ENCODE measurements around the gene STAM2.
A peak's percentile ranks its signal among the peaks of the same experiment; 100 is the strongest.
"Not testable (repeated sequence)": the region's sequence is repeated elsewhere in the genome, so short reads cannot be mapped to it uniquely, and the experiment has no call there.

The STAM2 gene

DNA sequence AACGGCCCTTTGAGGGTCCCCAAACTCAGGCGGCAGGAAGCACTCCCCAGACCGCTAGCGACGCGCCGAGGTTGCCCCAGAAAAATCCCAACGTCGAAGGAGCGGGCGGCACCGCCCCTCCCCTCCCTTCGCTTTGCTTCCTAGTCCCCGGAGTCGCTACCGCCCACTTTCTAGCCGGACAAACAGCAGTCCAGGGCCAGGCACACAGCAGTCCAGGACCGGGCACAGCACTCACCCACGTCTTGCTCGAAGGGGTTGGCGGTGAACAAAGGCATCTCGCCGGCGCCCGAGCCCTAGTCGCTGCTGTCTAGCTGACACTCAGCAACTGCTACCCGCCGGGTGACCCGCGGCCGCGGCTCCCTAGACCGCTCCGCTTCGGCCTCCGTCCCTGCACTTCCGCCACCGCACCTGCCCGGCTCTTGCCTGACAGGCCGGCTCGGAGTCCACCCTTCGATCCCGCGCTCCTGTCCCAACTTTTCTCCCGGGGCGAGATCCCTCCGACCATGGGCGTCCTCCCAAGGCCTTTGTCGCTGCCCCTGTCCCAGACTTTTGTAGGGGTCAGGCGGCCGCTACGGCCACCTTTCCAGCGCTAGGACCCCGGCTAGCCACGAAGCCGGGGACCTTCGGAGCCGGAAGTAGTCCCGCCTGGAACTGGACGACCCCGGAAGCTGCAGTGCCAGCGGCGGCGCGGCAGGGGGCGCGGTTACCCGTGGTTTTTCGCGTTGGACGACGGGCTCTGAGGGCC lies at the start of gene STAM2:
Gene STAM2, minus strand, starts transcription at position 396 of the 745 bp plus-strand sequence. Its CDS starts 121 bp downstream, at position 275.
- DNase-seq: peak; percentile 88 to 92

DNA sequence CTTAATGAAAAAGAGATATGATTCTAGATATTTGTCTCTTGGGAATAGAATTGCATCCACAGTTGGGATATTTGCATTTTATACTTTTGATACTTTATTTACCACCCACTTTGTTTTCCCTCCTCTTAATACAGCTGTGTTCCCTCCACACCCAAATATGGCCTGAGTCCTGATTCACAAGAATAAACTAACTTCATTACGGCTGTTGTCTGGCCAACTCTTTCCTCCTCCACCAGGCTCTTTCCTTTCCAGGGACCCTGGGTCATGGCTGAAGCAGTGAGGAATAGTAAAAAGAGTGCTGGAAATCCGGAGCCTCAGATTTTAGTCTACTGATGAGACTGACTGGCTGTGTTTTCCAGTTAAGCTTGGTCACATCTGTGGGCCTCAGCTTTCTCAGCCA lies 48.4 kb upstream of the STAM2 start:
- DNase-seq: no peak

DNA sequence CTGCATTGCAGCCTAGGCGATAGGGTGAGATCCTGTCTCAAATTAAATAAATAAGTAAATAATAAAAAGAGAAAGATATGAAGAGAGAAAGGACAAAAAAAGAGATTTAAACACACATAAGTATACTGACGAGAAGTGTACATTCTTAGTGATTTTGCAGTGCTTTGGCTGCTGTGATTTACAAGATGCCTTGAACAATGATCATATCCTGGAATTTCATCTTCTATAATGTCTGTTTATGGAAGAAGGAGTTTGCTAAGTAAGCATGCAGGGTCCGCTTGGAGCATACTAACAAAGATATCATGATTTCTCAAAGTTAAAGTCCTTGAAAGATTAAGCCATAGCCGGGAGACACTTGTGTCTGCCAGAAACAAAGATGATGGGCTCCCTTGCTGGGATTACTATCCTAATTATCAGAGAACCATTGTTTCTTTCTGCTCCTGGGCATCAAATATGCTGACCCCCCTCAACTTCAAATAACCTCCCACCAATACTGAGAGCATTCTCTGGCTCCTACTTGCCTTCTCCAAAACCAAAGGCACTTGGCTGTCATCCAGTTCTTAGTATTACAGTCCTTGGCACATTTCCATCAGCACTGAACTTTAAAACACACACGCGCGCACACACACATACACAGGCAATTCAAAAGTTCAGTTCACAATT lies 47.5 kb upstream of the STAM2 start:
- no peak for DNase-seq

DNA sequence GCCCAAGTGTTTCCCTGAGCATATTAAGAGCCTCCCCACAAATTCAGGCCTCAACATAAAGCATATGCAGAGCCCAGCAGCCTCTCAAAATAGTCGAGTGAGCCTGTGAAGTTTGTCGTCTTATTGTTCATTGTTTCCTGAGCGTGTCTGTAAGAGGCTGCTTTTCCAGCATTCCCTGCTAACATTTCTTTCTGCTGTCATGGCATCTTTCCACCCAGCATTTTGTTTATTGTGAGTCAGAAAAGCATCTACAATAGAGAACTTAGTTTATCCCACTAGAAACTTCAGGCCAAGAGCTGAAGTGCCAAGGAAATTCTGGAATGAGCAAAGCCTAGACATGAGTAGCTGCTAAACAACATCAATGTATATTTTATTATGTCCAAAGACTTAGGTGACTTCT lies 46.3 kb upstream of the STAM2 start:
- no peak for DNase-seq

DNA sequence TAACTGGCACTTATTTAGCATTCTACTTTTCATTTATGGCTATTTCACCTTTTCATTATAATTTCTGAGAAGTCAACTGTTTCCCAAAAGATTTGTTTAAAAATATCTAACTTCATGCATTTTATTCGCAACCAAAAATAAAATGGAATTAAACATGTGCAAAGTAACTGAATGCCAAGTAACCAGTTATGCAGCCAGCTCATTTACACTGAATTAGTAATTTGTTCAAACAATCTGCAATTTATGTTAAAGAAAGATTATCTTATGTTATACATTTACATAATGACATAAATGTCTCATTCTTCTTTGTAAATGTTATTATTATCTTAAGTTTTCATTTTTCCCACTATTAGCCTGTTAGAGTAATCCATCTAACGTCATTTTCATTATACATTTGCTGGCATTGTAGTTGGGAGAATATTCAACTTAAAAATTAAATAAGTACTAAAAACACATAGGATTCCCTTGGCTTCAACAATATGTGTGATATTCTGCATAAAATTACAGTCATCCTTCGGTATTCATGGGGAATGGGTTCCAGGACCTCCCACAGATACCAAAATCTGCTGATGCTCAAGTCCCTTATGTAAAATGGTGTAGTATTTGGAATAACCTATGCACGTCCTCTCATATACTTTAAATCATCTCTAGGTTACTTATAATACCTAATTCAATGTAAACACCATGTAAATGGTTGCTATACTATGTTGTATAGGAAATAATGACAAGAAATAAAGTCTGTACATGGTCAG lies 43.7 kb upstream of the STAM2 start:
- DNase-seq: no peak

DNA sequence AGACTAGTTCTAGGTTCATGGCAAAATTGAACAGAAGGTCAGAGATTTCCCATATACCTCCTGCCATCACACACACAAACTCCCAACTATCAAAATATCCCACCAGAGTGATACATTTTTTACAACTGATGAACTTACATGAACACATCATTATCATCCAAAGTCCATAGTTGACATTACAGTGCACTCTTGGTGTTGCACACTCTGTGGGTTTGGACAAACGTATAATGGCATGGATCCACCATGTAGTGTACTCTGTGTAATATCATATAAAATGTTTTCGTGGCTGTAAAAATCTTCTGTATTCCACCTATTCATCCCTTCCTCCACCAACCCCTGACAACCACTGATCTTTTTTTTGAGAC lies 25.9 kb upstream of the STAM2 start:
- DNase-seq: no peak

DNA sequence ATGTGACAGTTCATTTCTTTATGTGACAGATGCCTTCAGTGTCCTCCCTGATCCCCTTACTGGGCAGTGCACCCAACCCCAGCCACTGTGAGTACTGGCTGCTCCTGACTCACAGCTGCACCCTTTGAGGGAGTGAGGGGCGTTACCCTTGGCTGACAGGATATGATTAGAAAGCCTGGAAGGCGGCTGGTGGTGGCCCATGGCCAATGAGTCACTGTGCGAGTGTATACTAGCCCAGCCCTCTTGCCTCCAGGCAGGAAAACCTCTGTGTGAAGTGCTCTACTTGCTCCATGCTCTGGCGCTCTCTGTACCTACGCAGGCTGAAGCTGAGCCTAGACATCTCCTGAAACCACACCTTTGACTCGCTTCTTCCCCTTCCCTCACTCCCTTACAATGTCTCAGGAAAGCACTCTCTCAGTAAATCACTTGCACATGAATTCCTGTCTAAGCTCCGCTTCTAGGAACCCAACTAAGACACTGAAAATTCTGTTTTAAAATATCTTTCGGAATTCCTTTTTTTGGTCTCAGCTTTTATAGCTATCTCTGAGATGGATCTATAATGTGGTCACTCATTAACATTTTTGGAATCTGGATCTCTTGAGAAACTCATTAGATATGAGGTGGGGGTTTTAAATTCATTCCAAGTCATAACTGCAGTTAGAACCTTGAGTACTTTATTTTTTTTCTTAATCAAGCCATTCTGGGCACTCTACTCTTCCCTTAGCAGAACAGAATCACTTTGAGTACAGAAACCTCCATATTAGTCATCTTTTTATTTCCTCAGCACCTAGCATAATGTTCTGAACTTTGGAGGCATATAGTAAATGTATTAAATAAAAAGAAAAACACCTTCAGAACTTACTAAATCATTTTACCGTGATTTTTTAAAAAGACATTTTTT lies 25.3 kb upstream of the STAM2 start:
- no peak for DNase-seq

DNA sequence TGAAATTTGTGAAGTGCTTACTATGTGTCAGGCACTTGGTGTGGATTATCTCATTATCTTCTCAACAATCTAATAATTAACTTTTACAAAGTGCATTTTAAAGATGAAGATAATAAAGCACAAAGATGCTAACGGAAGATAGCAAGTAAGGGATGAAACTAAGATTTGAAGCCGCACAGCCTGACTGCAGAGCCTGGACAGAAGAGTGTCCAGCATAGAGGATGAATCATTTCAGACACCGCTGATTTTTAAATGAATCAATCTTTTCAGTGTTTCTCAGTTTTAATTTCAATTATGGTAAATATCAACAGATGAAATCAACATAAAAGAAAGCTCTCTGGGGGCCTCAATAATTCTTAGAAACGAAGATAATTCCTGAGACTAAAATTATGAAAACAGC lies 24.5 kb upstream of the STAM2 start:
- DNase-seq: no peak

DNA sequence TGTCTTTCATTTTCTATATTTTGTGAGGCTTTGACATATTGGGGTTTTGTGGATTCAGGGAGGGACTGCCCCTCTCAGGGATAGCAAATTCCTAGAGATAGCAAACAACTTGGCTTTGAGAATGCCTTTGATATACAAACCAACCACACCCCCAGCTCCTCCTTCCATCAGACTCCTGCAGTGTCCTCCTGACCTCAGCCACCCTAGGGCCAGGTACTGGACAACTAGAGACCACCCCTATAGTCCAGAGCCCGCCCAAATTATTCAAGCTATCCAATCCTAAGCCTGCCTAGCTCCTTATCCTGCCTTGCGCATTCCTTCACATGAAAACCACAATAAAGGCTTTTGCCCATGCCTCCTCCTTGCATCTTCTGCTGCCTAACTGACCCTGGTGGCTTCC lies 22.9 kb upstream of the STAM2 start:
- DNase-seq: no peak

DNA sequence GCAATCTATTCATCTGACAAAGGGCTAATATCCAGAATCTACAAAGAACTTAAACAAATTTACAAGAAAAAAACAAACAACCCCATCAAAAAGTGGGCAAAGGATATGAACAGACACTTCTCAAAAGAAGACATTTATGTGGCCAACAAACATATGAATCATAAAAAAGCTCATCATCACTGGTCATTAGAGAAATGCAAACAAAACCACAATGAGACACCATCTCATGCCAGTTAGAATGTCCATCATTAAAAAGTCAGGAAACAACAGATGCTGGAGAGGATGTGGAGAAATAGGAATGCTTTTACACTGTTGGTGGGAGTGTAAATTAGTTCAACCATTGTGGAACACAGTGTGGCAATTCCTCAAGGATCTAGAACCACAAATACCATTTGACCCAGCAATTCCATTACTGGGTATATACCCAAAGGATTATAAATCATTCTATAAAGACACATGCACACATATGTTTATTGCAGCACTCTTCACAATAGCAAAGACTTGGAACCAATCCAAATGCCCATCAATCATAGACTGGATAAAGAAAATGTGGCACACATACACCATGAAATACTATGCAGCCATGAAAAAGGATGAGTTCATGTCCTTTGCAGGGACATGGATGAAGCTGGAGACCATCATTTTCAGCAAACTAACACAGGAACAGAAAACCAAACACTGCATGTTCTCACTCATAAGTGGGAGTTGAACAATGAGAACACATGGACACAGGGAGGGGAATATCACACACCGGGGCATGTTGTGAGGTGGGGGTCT lies 22.1 kb upstream of the STAM2 start:
- DNase-seq: not testable (repeated sequence)

DNA sequence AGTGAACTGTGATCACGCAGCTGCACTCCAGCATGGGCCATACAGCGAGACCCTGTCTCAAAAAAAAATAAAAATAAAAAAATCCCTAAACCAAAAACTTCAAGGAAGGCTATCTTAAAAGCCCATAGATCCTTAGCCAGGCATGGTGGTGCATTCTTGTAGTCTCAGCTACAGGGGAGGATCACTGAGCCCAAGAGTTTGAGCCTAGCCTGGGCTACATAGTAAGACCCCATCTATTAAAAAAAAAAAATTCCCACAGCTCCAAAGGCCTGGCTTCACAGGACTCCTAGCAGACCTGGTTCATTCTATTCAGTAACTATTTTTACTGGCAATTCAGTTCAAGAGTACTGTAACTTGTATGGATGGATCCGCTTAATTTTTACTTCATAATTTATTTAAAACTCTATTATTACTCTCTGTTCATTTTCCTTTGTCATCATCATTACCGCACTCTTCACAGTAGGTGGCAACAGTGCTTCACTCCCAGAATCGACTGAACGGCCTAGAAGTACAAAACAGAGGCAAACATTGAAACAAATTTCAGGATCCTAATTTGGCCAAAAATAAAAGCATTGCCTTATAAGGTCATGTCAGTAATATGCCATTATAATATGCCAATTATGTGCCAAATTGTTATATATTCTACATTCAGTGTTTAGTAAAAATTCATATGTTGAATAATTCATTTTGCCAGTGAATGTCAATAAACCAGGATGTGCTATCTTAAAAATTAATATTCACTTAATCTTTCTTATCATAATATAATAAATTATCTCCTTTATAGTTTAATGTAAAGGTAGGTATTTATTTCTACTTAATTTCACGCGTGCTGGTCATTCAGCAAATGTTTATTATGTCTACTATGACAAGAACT lies 14.3 kb upstream of the STAM2 start:
- DNase-seq: no peak

DNA sequence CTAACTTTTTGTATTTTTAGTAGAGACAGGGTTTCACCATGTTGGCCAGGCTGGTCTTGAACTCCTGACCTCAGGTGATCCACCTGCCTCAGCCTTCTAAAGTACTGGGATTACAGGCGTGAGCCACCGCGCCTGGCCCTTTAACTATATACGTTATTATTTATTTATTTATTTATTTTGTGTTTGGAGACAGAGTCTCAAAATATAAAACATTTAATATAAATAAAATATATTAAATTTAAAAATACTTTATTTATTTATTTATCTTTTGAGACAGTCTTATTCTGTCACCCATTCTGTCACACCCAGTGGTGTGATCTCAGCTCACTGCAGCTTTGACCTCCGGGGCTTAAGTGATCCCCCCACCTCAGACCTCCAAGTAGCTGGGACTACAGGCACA lies 11.2 kb upstream of the STAM2 start:
- not testable (repeated sequence) for DNase-seq

DNA sequence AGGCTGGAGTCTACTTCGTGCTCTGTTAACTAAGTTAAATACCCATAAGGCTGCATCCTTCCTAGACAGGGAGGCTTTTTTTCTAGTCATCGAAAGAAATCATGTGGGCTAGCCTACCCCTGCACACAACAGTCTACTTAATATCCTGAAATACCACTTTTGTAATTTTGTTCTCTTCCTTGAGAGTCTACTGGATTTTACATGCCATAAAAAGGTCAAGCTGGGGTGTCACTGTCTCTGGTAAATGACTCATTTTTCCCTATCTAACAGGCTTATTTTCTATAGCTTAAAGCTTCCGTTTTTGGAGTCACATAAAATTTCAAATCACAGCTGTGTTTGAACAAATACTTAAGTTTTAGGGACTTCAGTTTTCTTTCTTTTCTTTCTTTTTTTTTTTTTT lies 10.7 kb upstream of the STAM2 start:
- no peak for DNase-seq

DNA sequence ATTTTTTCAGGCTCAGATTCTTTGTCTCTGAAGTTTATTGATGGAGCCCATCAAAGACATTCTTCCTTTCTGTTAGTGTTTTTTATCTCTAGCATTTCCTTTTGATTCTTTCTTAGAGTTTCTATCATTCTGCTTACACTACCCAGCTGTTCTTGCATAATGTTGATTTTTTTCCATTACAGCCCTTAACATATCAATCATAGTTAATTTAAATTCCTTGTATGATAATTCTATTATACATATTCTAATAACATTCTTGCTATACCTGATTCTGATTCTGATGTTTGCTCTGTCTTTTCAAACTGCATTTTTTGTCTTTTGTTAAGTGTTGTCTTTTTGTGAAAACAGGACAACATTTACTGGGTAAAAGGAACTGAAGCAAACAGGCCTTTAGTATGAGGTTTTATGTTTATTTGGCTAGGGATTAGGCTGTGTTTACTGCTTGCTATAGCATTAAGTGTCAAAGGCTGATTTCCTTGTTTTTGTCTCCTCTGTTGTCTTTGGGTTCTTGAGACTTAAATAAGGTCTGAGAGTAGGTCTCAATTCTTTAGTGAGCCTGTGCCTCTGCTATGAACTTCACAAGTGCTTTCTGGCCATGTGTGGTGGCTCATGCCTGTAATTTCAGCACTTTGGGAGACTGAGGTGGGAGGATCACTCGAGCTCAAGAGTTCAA lies 8.0 kb upstream of the STAM2 start:
- no peak for DNase-seq

DNA sequence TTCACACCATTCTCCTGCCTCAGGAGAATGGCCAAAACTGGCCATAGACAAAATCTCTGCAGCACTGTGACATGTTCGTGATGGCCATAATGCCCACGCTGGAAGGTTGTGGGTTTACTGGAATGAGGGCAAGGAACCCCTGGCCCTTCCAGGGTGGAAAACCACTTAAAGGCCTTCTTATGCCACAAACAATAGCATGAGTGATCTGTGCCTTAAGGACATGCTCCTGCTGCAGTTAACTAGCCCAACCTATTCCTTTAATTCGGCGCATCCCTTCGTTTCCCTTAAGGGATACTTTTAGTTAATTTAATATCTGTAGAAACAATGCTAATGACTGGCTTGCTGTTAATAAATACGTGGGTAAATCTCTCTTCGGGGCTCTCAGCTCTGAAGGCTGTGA lies 2.1 kb upstream of the STAM2 start:
- DNase-seq: not testable (repeated sequence)

DNA sequence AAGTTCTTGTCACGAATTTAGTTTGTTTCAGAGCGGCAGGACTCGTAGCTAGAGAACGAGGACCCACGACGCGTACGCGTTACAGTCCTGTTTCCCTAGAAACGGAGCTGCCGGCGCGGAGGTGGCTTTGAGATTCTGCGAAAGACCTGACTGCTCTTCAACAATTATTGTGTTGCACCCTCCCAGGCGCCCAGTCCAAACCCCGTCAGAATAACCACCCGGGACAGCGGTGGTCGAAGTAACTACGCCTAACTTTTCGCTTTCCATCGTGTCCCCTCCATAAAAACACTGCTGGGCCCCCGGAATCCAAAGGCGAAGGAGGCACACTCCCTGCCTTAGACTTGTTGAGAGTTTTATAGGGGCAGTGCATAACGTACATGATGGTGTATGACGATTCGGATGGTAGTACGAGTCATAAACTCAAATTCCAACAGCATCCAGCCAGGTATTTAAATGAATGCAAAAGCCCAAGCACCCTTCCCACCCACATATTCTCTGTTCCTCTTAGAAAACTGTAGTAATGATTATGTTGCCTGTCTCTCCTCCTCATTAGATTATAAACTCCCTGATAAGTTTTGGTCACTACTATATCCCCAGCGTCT lies 651 bp upstream of the STAM2 start:
- no peak for DNase-seq

DNA sequence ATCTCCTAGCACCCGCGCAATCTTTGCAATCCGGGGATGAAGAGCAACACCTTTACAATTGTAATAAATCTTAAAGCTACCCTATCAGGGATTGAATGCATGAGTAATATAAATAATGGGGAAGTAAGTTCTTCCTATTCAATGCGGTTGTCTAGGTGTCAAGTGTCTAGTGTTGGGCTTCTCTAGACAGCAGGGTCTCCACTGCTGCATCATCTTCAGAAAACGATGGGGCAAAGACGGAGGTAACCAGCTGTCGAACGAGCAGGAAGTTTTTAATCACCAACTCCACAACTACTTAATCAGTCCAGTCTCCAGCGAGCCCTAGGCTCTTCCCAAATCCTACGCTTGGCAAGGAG lies 573 bp downstream of the STAM2 start:
- no peak for DNase-seq

DNA sequence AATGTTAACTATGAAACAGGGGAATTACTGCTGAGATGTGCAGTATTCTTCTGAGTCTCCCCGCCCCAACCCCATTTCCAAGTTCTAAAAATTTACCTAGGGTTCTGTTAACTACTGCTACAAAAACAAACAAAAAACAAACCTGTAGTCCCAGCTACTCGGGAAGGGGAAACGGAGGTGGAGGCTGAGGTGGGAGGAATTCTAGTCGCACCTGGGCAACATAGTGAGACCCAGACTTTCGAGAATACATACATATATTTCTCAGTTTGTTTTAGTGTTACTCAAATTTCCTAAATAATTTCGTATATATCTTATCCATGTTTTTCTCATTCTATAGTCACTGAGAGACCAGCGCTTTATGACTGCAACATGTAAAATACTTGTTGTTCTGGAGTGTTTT lies 989 bp downstream of the STAM2 start:
- DNase-seq: no peak

DNA sequence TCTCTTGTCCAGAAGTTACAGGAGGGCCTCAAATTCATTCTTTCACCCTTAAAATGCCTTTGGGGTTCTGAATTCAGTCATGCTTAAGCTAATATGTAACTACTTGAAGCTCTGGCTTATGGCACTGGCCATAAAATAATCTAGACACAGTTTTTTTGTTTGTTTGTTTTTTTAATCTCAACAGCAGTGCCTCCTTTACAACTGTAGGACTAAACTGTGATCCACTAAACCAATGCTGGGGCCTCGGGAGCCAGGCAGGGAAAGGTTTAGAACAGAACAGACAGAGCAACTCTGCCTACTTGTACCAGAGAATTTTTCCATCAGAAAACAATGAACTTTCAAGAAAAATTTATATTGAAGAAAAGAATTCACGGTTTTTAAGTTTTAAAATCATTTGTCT lies 1.7 kb downstream of the STAM2 start:
- no peak for DNase-seq

DNA sequence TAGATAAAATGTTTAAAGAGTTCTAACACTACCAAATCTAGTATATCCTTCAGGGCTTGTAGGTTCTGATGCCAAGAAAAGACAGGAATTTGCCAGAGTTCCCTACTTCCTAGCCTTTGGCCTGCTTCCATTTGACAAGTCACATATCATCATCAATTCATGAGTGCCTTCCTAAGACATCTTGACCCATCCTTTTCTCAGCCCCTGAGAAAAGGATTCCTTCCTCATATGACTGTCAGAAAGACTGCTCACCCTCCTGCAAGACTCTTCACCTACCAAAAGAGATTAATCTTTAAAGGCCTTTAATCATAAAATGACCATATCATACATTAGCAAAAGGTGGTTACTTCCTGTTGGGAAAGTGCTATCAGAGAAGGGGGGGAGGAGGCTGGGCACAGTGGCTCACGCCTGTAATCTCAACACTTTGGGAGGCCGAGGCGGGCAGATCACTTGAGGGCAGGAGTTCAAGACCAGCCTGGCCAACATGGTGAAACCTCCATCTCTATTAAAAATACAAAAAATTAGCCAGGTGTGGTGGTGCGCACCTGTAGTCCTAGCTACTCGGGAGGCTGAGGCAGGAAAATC lies 3.3 kb downstream of the STAM2 start:
- not testable (repeated sequence) for DNase-seq
